Peyer's patch (tissue), 4 donors: ENCODE measurements around the gene HOXA3.

Source experiments
- CTCF ChIP-seq, 6 experiments: fragments of 450-650 bp in 4 of 6; fragments of 200-600 bp in 2 of 6; sonication (generic) in 1 of 6; IDR thresholded peaks; one replicate each; pipeline ENCODE4 v1.5.1; 2017 to 2019; ENCODE audit warnings: antibody characterized with exemption in 6 of 6, mild to moderate bottlenecking in 3 of 6, moderate library complexity in 1 of 6
- POLR2A ChIP-seq, 2 donors: fragments of 450-650 bp; IDR thresholded peaks; one replicate each; pipeline ENCODE4 v1.5.1; 2017; ENCODE audit warnings: antibody characterized with exemption in 2 of 2, mild to moderate bottlenecking in 2 of 2, moderate library complexity in 2 of 2

- TF ChIP-seq CTCF (IDR thresholded peaks at IDR 0.05) (no peak), POLR2A (IDR thresholded peaks at IDR 0.05) (no peak)
Measured at GRCh38 chr7:27139334-27140125, 12.9 kb downstream of the HOXA3 start.
